Esophagus squamous epithelium (tissue), 5 donors: ENCODE measurements around the gene MAGEE1. TPM values are rescaled to one million over a fixed set of nuclear protein-coding genes. Genes with fewer than 3 reads are reported as not detected.

Experiments used
- DNase-seq: peaks from one replicate; lab custom pipeline; 2025; lab: John Stamatoyannopoulos, UW
- H3K27ac ChIP-seq, 4 donors: fragments of 200-600 bp; sonication (generic); one replicate each; pipeline ENCODE4 v1.5.1; 2016 to 2019; ENCODE audit warnings: mild to moderate bottlenecking in 1 of 4
- H3K27me3 ChIP-seq, 4 donors: fragments of 200-600 bp; sonication (generic); 1 replicate in 3 of 4; 2 replicates in 1 of 4; pipeline versions ENCODE4 v1.5.1 to v1.6.0; 2017 to 2021; ENCODE audit warnings: antibody characterized with exemption in 1 of 4
- H3K36me3 ChIP-seq, 3 donors: fragments of 200-600 bp; sonication (generic); one replicate each; pipeline ENCODE4 v1.5.1; 2016 to 2019
- H3K4me1 ChIP-seq, 3 donors: fragments of 200-600 bp; sonication (generic); one replicate each; pipeline ENCODE4 v1.5.1; 2017 to 2019
- H3K4me3 ChIP-seq, 4 donors: fragments of 200-600 bp; sonication (generic); 1 replicate in 3 of 4; 2 replicates in 1 of 4; pipeline ENCODE4 v1.5.1; 2016 to 2019; ENCODE audit warnings: mild to moderate bottlenecking in 2 of 4, moderate library complexity in 1 of 4
- H3K9me3 ChIP-seq, 3 donors: fragments of 200-600 bp; sonication (generic); one replicate each; pipeline ENCODE4 v1.5.1; 2016 to 2019
- CTCF ChIP-seq, 6 experiments: fragments of 450-650 bp in 4 of 6; fragments of 200-600 bp in 2 of 6; sonication (generic) in 2 of 6; IDR thresholded peaks; one replicate each; pipeline ENCODE4 v1.5.1; 2016 to 2019; ENCODE audit warnings: antibody characterized with exemption in 6 of 6, mild to moderate bottlenecking in 4 of 6, moderate library complexity in 4 of 6
- POLR2A ChIP-seq, 4 donors: fragments of 450-650 bp; IDR thresholded peaks; one replicate each; pipeline ENCODE4 v1.6.1; 2017; ENCODE audit warnings: antibody characterized with exemption in 4 of 4, mild to moderate bottlenecking in 4 of 4, moderate library complexity in 3 of 4
- WGBS, 2 donors: methylation state at CpG; one replicate each; pipeline ENCODE4 v1.1.5; 2018; 5-methylcytosine and 5-hydroxymethylcytosine counted together
- intact Hi-C: fragments of 100-400 bp; cut with DNase I; formaldehyde crosslinking; loops from one replicate; pipeline ENCODE4 v1.15.0; 2022
- total RNA-seq, 4 donors: library from RNA; depleted of rRNA; stranded (reverse); fragments of >200 nt; gene quantifications; one replicate each; pipeline ENCODE4 v1.1.0, GENCODE V29; 2016
- donor health status: DM: yes; HTN: yes; CAD: no.

Gene MAGEE1
- total RNA-seq, result 1 to 10 TPM in 1 of 4 donors, under 1 TPM in 3; 0.44 to 1.1 (median 0.94) TPM

GRCh38 chrX:76427560-76428242, at the start of gene MAGEE1:
MAGEE1 (plus strand) TSS chrX:76427710; CDS start chrX:76427931, 221 bp downstream.
- Histone ChIP-seq H3K9me3 (no peaks in the 10 kb centered on the region), H3K4me3 (peak within 1 kb of the TSS; percentile 48 to 74 (median 62)), H3K27me3 (no peaks in the 10 kb centered on the region), H3K36me3 (no peaks in the 10 kb centered on the region), H3K27ac (peak within 1 kb of the TSS; percentile 42 to 66 (median 64)), H3K4me1 (peaks cover 0 to 12% (median 0%) of the 10 kb centered on the region in 3 donors)
- WGBS, 2 donors, result 0 to 10% methylated on average over 4 to 8 of the region's 42 CpGs
- TF ChIP-seq POLR2A (IDR thresholded peaks at IDR 0.05) (peak in 1 of 4 donors; percentile 43), CTCF (IDR thresholded peaks at IDR 0.05) (no peak)
- intact Hi-C loops, result no loop called here
- no peak for DNase-seq

GRCh38 chrX:76398970-76399369, 28.5 kb upstream of the MAGEE1 start:
- Histone ChIP-seq H3K9me3 (no peaks in the 10 kb centered on the region), H3K4me1 (no peaks in the 10 kb centered on the region), H3K36me3 (no peaks in the 10 kb centered on the region), H3K27me3 (no peaks in the 10 kb centered on the region), H3K4me3 (no peak overlapping the region), H3K27ac (no peak overlapping the region)
- intact Hi-C loops, result no loop called here
- TF ChIP-seq CTCF (IDR thresholded peaks at IDR 0.05) (no peak), POLR2A (IDR thresholded peaks at IDR 0.05) (no peak)
- no peak for DNase-seq

- Histone ChIP-seq H3K4me1 (no peaks in the 10 kb centered on the region), H3K9me3 (no peaks in the 10 kb centered on the region), H3K36me3 (no peaks in the 10 kb centered on the region), H3K27ac (no peak overlapping the region), H3K27me3 (no peaks in the 10 kb centered on the region), H3K4me3 (no peak overlapping the region)
- no peak for DNase-seq
- intact Hi-C loops, result no loop called here
- WGBS, 2 donors, result 30 to 41% methylated on average over 2 of the region's 2 CpGs
- TF ChIP-seq CTCF (IDR thresholded peaks at IDR 0.05) (no peak), POLR2A (IDR thresholded peaks at IDR 0.05) (no peak)
Measured at GRCh38 chrX:76407795-76408194, 19.7 kb upstream of the MAGEE1 start.

GRCh38 chrX:76420237-76420636, 7.3 kb upstream of the MAGEE1 start:
- no peak overlapping the region for H3K27ac ChIP-seq
- intact Hi-C loops, result no loop called here
- peak in 1 of 6 experiments; percentile 8 for TF ChIP-seq CTCF (IDR thresholded peaks at IDR 0.05)
- TF ChIP-seq POLR2A (IDR thresholded peaks at IDR 0.05), result no peak
- no peak for DNase-seq
- H3K36me3 ChIP-seq, result no peaks in the 10 kb centered on the region
- WGBS, 2 donors, result 94 to 100% methylated on average over 1 of the region's 1 CpG
- H3K9me3 ChIP-seq, result no peaks in the 10 kb centered on the region
- no peaks in the 10 kb centered on the region for H3K27me3 ChIP-seq
- no peaks in the 10 kb centered on the region for H3K4me1 ChIP-seq
- H3K4me3 ChIP-seq, result no peak overlapping the region

GRCh38 chrX:76428243-76429130, 977 bp downstream of the MAGEE1 start:
- Histone ChIP-seq H3K9me3 (no peaks in the 10 kb centered on the region), H3K27ac (peak overlapping the region; percentile 42 to 66 (median 64)), H3K4me3 (peak overlapping the region; percentile 48 to 74 (median 62)), H3K4me1 (peaks cover 0 to 12% (median 0%) of the 10 kb centered on the region in 3 donors), H3K36me3 (no peaks in the 10 kb centered on the region), H3K27me3 (no peaks in the 10 kb centered on the region)
- WGBS, 2 donors, result 79% methylated on average over 13 of the region's 60 CpGs; no CpG with 5 or more reads in 1 of the 2 donors
- no peak for DNase-seq
- no peak for TF ChIP-seq POLR2A (IDR thresholded peaks at IDR 0.05)
- TF ChIP-seq CTCF (IDR thresholded peaks at IDR 0.05), result no peak
- intact Hi-C loops, result no loop called here
